ENCODE data around the gene KAT6B.

DNA sequence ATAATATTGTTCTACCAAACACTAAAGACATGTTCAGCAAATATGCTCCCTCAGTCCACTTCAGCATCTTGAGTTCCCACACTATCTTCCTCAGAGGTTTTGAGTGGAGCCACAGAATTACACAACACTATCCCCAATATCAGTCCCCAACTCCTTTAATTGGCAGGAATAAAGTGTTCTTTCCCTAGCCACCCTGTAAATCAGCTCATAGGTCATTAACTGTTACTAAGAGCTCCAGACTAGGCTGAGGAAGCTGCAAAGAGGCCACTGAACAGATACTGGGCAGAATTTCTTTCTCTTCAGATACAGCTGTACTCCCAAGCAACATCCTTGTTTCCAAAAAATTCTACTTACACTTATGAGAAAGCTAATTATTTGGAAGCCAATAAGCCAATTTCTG, 11.6 kb upstream of the KAT6B start:
- TF ChIP-seq, protein P1, sequence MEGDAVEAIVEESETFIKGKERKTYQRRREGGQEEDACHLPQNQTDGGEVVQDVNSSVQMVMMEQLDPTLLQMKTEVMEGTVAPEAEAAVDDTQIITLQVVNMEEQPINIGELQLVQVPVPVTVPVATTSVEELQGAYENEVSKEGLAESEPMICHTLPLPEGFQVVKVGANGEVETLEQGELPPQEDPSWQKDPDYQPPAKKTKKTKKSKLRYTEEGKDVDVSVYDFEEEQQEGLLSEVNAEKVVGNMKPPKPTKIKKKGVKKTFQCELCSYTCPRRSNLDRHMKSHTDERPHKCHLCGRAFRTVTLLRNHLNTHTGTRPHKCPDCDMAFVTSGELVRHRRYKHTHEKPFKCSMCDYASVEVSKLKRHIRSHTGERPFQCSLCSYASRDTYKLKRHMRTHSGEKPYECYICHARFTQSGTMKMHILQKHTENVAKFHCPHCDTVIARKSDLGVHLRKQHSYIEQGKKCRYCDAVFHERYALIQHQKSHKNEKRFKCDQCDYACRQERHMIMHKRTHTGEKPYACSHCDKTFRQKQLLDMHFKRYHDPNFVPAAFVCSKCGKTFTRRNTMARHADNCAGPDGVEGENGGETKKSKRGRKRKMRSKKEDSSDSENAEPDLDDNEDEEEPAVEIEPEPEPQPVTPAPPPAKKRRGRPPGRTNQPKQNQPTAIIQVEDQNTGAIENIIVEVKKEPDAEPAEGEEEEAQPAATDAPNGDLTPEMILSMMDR (IDR thresholded peaks at IDR 0.05), result no peak
- no peak for TF ChIP-seq POLR2A (IDR thresholded peaks at IDR 0.05)
